Pancreas (tissue), 10 donors: ENCODE data around the gene ARHGAP28. TPM values are rescaled to one million over a fixed set of nuclear protein-coding genes. Genes with fewer than 3 reads are reported as not detected.
"Not testable (repeated sequence)": the region's sequence is repeated elsewhere in the genome, so short reads cannot be mapped to it uniquely, and the experiment has no call there.

Source experiments
- ATAC-seq, 4 donors: fragments of 200-7000 bp; cut with Tn5 transposase; one replicate each; pipeline versions ENCODE4 v1.8.0 to v1.9.1; 2020; ENCODE audit warnings: mild to moderate bottlenecking in 4 of 4, moderate library complexity in 4 of 4
- DNase-seq, 6 donors: peaks; one replicate each; pipeline ENCODE4 v3.0.0-alpha.2; 2020
- FAIRE-seq: peaks from 2 replicates; lab custom pipeline; 2012; peaks lifted over from hg19 to GRCh38; lab: Jason Lieb, UNC
- H3K27ac ChIP-seq, 4 donors: fragments of 200-600 bp; sonication (generic); 1 replicate in 3 of 4; 2 replicates in 1 of 4; pipeline versions ENCODE4 v1.5.0 to v1.8.0; 2020
- H3K27me3 ChIP-seq, 4 donors: fragments of 200-600 bp; one replicate each; pipeline ENCODE4 v1.8.0; 2021
- H3K36me3 ChIP-seq, 3 donors: fragments of 200-600 bp; sonication (generic) in 1 of 3; one replicate each; pipeline versions ENCODE4 v1.5.0 to v1.8.0; 2020 to 2021
- H3K4me1 ChIP-seq, 3 donors: fragments of 200-600 bp; one replicate each; pipeline ENCODE4 v1.8.0; 2021
- H3K4me3 ChIP-seq, 4 donors: fragments of 200-600 bp; sonication (generic) in 2 of 4; one replicate each; pipeline versions ENCODE4 v1.5.0 to v1.8.0; 2020 to 2021
- H3K9me3 ChIP-seq, 4 donors: fragments of 200-600 bp; one replicate each; pipeline ENCODE4 v1.8.0; 2021
- WGBS, 2 donors: extraction: QIAGEN DNeasy Blood & Tissue Kit; methylation state at CpG; one replicate each; pipeline ENCODE4 v1.1.7; 2013; 5-methylcytosine and 5-hydroxymethylcytosine counted together
- intact Hi-C, 3 donors: fragments of 100-400 bp; cut with DNase I; formaldehyde crosslinking; loops; one replicate each; pipeline versions ENCODE4 v1.11.1 to v1.14.2; 2022
- polyA plus RNA-seq, 2 donors: library from polyadenylated mRNA; stranded (reverse); fragments of 200-250 nt; gene quantifications; one replicate each; pipeline ENCODE4 v1.2.3, GENCODE V29; 2013
- total RNA-seq, 6 donors: library from RNA; stranded (reverse); fragmentation: NEBNext Ultra II Directional in 4 of 6; extraction: Animal tissue kit (Norgen Biotek cat#: 25700) in 4 of 6; gene quantifications; one replicate each; pipeline versions ENCODE4 v1.2.1 to v1.2.4, GENCODE V29; 2021 to 2023
- TF ChIP-seq, protein P1 (sequence below), 4 donors: fragments of 200-600 bp; sonication (generic) in 3 of 4; IDR thresholded peaks; one replicate each; pipeline versions ENCODE4 v1.5.0 to v1.8.0; 2021; ENCODE audit warnings: antibody characterized with exemption in 4 of 4
- donor health status: healthy with polysubstance abuse.
- donor health status: DM: no; HTN: no; CAD: no; lungs with moderate emphysema.
- donor health status: DM: no; HTN: no; CAD: no.
- donor health status: control.
- donor health status: control.
- donor health status: Bipolar disorder and iron deficiency.
- donor health status: DM: yes; HTN: yes; CAD: no.
- donor health status: DM: no; HTN: no; CAD: no.
- donor health status: DM: no; HTN: no; CAD: no.
- donor health status: DM: yes; HTN: yes; CAD: no.

The ARHGAP28 gene
- total and polyA plus RNA-seq, 8 donors = 0.91 to 9.9 (median 6.9) TPM

DNA sequence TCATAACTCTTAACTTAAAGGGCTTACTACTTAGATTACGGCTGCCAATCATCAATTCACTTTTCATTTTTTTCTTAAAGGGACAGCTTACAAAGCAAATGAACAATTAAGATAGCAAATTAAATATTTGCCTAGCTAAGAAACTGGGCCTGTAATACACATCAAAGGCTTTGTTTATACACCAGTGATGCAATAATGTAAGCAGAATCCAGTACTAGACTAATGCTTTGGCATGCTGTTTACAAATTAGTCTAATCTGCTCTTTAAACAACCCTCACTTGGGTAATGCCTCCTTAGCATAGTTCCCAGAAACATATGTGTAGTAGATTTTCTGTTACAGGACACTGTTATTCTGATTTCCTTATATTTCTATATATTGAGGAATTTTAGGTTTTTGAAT, 105.8 kb downstream of the ARHGAP28 start:
- TF ChIP-seq, protein P1, sequence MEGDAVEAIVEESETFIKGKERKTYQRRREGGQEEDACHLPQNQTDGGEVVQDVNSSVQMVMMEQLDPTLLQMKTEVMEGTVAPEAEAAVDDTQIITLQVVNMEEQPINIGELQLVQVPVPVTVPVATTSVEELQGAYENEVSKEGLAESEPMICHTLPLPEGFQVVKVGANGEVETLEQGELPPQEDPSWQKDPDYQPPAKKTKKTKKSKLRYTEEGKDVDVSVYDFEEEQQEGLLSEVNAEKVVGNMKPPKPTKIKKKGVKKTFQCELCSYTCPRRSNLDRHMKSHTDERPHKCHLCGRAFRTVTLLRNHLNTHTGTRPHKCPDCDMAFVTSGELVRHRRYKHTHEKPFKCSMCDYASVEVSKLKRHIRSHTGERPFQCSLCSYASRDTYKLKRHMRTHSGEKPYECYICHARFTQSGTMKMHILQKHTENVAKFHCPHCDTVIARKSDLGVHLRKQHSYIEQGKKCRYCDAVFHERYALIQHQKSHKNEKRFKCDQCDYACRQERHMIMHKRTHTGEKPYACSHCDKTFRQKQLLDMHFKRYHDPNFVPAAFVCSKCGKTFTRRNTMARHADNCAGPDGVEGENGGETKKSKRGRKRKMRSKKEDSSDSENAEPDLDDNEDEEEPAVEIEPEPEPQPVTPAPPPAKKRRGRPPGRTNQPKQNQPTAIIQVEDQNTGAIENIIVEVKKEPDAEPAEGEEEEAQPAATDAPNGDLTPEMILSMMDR (IDR thresholded peaks at IDR 0.05) = no peak
- H3K27ac ChIP-seq = no peak overlapping the region
- FAIRE-seq = no peak
- peak; percentile 78 to 96 (median 91) for ATAC-seq
- intact Hi-C loops = no loop called here
- no peaks in the 10 kb centered on the region for H3K27me3 ChIP-seq
- H3K4me3 ChIP-seq = no peak overlapping the region
- H3K4me1 ChIP-seq = peaks cover 0 to 7% (median 0%) of the 10 kb centered on the region in 3 donors
- no peaks in the 10 kb centered on the region for H3K9me3 ChIP-seq
- H3K36me3 ChIP-seq = no peaks in the 10 kb centered on the region
- no peak for DNase-seq
- WGBS, 2 donors = 49 to 54% methylated on average over 1 of the region's 1 CpG

DNA sequence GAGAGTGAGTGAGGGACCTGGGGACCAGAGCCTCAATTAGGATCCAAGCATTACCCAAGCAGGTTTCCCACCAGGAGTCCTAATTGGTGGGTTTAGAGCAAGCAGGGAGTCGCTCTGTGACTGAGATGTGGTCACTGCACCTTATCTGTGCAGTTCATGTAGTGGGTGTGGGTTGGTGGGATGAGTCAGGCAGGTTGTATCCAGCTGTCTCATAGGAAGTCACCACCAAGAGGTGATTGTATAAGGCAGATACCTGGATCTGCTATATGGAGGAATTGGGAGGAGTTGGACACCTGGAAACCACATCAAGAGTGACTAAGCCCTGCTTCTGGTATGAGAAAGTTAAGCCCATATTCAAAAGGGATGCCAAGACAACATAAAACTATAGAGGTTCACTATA, 106.8 kb downstream of the ARHGAP28 start:
- ATAC-seq (no peak), DNase-seq (no peak), FAIRE-seq (no peak)
- Histone ChIP-seq H3K4me3 (no peak overlapping the region), H3K4me1 (peaks cover 0 to 7% (median 0%) of the 10 kb centered on the region in 3 donors), H3K27ac (no peak overlapping the region), H3K36me3 (no peaks in the 10 kb centered on the region), H3K9me3 (no peaks in the 10 kb centered on the region), H3K27me3 (no peaks in the 10 kb centered on the region)
- intact Hi-C loops = no loop called here
- TF ChIP-seq, protein P1 (IDR thresholded peaks at IDR 0.05) = no peak
- 97 to 100% methylated on average over 1 of the region's 1 CpG for WGBS, 2 donors

DNA sequence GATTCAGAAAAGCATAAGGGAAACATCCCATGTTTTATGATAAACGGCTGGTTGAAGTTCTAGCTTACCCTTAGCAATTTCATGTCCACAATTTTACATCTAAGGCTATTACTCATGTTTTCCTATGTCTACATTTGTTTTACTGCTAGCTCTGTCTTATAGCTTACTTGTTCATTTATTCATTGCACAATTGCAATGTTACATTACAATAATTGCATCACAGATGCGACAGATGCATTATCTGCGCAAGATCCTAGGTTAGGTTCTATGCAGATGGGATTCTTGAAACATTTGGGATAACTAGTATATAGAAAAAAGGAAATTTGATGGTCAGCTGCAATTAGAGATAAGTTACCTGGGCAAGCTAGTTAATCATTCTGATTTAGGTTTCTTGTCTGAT, 108.4 kb downstream of the ARHGAP28 start:
- Histone ChIP-seq H3K9me3 (no peaks in the 10 kb centered on the region), H3K36me3 (no peaks in the 10 kb centered on the region), H3K27ac (no peak overlapping the region), H3K27me3 (no peaks in the 10 kb centered on the region), H3K4me3 (no peak overlapping the region), H3K4me1 (peaks cover 0 to 7% (median 0%) of the 10 kb centered on the region in 3 donors)
- no peak for DNase-seq
- FAIRE-seq = no peak
- no peak for ATAC-seq
- TF ChIP-seq, protein P1 (IDR thresholded peaks at IDR 0.05) = no peak
- intact Hi-C loops = no loop called here
- 96 to 97% methylated on average over 3 of the region's 3 CpGs for WGBS, 2 donors

DNA sequence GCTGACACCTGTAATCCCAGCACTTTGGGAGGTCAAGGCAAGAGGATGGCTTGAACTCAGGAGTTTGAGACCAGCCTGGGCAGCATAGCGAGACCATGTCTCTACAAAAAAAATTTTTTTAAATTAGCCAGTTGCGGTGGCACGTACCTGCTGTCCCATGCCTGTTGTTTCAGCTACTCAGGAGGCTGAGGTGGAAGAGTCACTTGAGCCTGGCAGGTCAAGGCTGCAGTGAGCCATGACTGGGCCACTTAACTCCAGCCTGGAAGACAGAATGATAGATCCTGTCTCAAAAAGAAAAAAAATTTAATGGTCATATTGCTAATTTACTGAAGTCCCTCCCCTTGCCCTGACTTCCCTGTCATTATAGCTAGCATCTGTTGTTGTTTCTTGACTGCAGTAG, 112.6 kb downstream of the ARHGAP28 start:
- FAIRE-seq (no peak), ATAC-seq (no peak), DNase-seq (no peak)
- no peak overlapping the region for H3K27ac ChIP-seq
- no peaks in the 10 kb centered on the region for H3K36me3 ChIP-seq
- TF ChIP-seq, protein P1 (IDR thresholded peaks at IDR 0.05) = no peak
- H3K9me3 ChIP-seq = no peaks in the 10 kb centered on the region
- no peak overlapping the region for H3K4me3 ChIP-seq
- WGBS, 2 donors = 80 to 93% methylated on average over 3 of the region's 3 CpGs
- H3K4me1 ChIP-seq = no peaks in the 10 kb centered on the region
- no peaks in the 10 kb centered on the region for H3K27me3 ChIP-seq
- intact Hi-C loops = no loop called here

DNA sequence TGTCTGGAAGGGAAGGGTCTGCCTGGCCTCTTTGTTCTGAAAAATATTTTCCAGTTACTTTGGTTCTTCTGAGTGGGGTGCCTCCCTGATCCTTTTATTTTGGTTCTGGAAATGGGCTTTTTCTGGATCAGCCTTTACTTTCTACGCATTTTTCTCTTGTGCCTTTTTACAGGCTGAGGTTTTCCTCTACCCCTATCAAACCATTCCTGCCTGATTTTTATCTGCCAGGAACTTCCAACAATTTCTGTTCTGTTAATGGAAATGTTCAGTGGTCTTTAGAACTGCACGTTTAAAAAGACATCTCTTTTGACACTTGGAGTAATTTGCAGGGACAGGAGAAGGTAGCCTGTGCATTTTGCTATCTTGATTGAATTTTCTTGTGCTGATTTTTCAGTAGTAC, 113.8 kb downstream of the ARHGAP28 start:
- TF ChIP-seq, protein P1 (IDR thresholded peaks at IDR 0.05) = no peak
- H3K36me3 ChIP-seq = no peaks in the 10 kb centered on the region
- no peak for DNase-seq
- no peak overlapping the region for H3K4me3 ChIP-seq
- H3K27me3 ChIP-seq = no peaks in the 10 kb centered on the region
- FAIRE-seq = no peak
- no peak for ATAC-seq
- no peaks in the 10 kb centered on the region for H3K4me1 ChIP-seq
- no peaks in the 10 kb centered on the region for H3K9me3 ChIP-seq
- intact Hi-C loops = no loop called here
- 75 to 79% methylated on average over 2 of the region's 2 CpGs for WGBS, 2 donors
- no peak overlapping the region for H3K27ac ChIP-seq

DNA sequence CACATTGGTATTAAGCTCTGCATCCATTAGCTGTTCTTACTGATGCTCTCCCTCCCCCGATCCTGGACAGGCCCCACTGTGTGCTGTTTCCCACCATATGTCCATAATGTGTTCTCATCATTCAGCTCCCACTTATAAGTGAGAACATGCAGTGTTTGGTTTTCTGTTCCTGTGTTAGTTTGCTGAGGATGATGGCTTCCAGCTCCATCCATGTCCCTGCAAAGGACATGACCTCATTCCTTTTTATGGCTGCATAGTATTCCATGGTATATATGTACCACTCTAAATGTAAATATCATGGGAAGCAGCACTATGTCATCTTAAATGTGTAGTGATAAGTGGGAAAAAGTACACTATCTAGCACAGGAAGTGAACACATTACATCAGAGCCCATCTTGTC, 116.0 kb downstream of the ARHGAP28 start:
- H3K36me3 ChIP-seq, H3K9me3 ChIP-seq, H3K27me3 ChIP-seq, FAIRE-seq, H3K4me1 ChIP-seq, H3K4me3 ChIP-seq, H3K27ac ChIP-seq, DNase-seq, intact Hi-C loops, ATAC-seq: not testable (repeated sequence)
- WGBS, 2 donors = 92 to 97% methylated on average over 1 of the region's 1 CpG
